Loucy (cell line): ENCODE results near the gene TBXT.

Source experiments
- CTCF ChIP-seq: fragments of 200-600 bp; sonication (generic); conservative IDR thresholded peaks from 2 replicates; pipeline ENCODE4 v1.5.1; 2014; ENCODE audit warnings: mild to moderate bottlenecking, antibody characterized with exemption, low read length
- EZH2phosphoT487 ChIP-seq: fragments of 200-600 bp; IDR thresholded peaks from 2 replicates; pipeline ENCODE4 v1.6.1; 2018; ENCODE audit warnings: antibody characterized with exemption, mild to moderate bottlenecking, moderate library complexity, borderline replicate concordance

GRCh38 chr6:166119116-166119911 is 48.3 kb downstream of the TBXT start:
- no peak for TF ChIP-seq CTCF
- no peak for TF ChIP-seq EZH2phosphoT487
